ENCODE data around the gene CEP72. TPM values are rescaled to one million over a fixed set of nuclear protein-coding genes. Genes with fewer than 3 reads are reported as not detected.
"Not testable (repeated sequence)": the region's sequence is repeated elsewhere in the genome, so short reads cannot be mapped to it uniquely, and the experiment has no call there.

Gene CEP72
- polyA plus RNA-seq, 1 of the 3 experiments (the other 2 are of a cell fraction) = 4.4 TPM

DNA sequence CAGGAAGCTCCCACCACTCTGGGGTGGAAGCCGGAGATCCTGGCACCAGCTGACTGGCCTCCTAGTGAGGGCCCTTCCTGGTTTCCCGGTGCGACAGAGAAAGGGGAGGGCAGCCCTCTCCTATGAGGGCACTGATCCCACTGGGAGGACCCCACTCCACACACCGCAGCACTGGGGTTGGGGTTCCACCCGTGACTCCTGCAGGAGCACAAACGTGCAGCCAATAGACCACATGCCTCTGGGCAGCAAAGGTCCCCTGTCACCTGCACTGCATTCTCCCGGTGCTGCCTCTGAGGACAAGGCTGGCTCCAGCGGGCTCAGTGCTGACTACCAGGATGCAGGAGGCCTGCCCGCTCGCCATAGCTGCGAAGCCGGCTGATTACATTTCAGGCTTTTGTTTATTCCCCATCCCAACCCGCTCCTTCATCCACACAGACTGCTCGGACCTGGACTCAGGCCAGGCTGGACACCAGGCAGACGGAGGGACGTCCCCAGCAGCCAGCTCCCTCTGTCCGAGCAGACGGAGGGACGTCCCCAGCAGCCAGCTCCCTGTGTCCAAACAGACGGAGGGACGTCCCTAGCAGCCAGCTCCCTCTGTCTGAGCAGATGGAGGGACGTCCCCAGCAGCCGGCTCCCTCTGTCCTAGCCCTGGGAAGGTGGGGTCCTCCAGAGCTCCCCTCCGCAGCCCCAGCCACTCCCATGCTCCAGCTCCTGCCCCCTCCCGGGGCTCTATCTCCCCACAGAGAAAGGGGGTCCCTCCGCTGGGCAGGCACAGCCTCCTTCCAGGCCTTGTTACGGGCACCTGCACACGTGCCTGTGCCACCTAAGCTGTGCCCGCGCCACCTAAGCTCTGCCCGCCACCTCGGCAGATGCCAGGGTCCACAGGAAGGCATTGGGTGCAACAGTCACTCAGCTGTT lies 8.8 kb upstream of the CEP72 start (continued):
- TF ChIP-seq IRF3 (IDR thresholded peaks at IDR 0.05; ENCODE audit: low read depth, low read length) = no peak
- TF ChIP-seq RXRA (IDR thresholded peaks at IDR 0.05; ENCODE audit: borderline replicate concordance, low read depth) = no peak
- TF ChIP-seq PBX3 (IDR thresholded peaks at IDR 0.05) = no peak
- TF ChIP-seq RFX5 (IDR thresholded peaks at IDR 0.05; ENCODE audit: low read length) = no peak
- TF ChIP-seq, protein P1, sequence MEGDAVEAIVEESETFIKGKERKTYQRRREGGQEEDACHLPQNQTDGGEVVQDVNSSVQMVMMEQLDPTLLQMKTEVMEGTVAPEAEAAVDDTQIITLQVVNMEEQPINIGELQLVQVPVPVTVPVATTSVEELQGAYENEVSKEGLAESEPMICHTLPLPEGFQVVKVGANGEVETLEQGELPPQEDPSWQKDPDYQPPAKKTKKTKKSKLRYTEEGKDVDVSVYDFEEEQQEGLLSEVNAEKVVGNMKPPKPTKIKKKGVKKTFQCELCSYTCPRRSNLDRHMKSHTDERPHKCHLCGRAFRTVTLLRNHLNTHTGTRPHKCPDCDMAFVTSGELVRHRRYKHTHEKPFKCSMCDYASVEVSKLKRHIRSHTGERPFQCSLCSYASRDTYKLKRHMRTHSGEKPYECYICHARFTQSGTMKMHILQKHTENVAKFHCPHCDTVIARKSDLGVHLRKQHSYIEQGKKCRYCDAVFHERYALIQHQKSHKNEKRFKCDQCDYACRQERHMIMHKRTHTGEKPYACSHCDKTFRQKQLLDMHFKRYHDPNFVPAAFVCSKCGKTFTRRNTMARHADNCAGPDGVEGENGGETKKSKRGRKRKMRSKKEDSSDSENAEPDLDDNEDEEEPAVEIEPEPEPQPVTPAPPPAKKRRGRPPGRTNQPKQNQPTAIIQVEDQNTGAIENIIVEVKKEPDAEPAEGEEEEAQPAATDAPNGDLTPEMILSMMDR (IDR thresholded peaks at IDR 0.05) = no peak
- TF ChIP-seq TAF1 (IDR thresholded peaks at IDR 0.05; ENCODE audit: borderline replicate concordance, low read depth, low read length) = no peak

DNA sequence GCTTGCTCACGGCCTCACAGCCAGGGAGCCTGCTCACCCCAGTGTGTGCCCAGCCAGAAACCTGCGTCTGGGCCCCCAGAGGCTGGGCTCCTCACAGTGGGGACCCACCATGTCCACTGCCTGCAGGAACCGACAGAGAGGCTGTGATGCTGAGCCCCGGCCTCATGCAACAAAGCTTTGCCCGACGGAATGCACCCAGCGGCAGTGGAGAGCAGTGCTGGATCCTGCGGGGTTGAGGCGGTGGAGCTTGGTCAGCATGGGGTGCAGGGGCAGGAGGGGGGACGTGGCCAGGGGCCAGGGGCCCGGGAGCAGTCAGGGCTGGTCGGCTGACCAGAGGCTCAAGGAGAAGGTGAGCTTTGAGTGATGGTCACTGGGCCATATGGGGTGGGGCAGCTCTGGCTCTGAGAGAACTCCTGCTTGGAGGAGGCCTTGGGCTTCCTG lies 7.7 kb upstream of the CEP72 start:
- Histone ChIP-seq H4K20me1 (ENCODE audit: insufficient read depth) (no peaks in the 10 kb centered on the region), H3K27ac (ENCODE audit: low read depth in 2 of 2, low read length in 1 of 2) (no peak overlapping the region), H3K9ac (no peak overlapping the region), H3K9me3 (no peaks in the 10 kb centered on the region), H3K4me1 (ENCODE audit: control insufficient read depth in 1 of 2, insufficient read depth in 2 of 2, low read depth in 1 of 2, low read length in 1 of 2) (no peaks in the 10 kb centered on the region), H3K4me3 (ENCODE audit: low read depth in 2 of 2, low read length in 1 of 2) (no peak overlapping the region), H3F3A (replicated peaks; ENCODE audit: insufficient read depth) (no peaks in the 10 kb centered on the region), H3K79me2 (ENCODE audit: insufficient read depth) (no peaks in the 10 kb centered on the region), H3K27me3 (ENCODE audit: insufficient read depth) (peaks cover 4% of the 10 kb centered on the region; the same call in 1 of the 2 replicates), H3K9me2 (no peaks in the 10 kb centered on the region), H3K36me3 (replicated peaks in 1 of 2; ENCODE audit: control insufficient read depth in 1 of 2, insufficient read depth in 2 of 2, low read length in 1 of 2) (no peaks in the 10 kb centered on the region), H2AFZ (ENCODE audit: low read depth) (no peak overlapping the region), H3K4me2 (no peak overlapping the region)
- no peak for DNase-seq
- 20% methylated on average over 3 of the region's 12 CpGs for WGBS (ENCODE audit: low lambda C conversion rate)
- TF ChIP-seq EP300 (IDR thresholded peaks at IDR 0.05; ENCODE audit: borderline replicate concordance in 1 of 2, low read depth in 1 of 2, low read length in 1 of 2) (no peak), RCOR1 (IDR thresholded peaks at IDR 0.05; ENCODE audit: low read length) (no peak)
- ChIA-PET CTCF (no interaction called here), POLR2A (no interaction called here)

GRCh38 chr5:605090-605489 lies 7.0 kb upstream of the CEP72 start:
- 82% methylated on average over 6 of the region's 6 CpGs for WGBS (ENCODE audit: low lambda C conversion rate)
- H3K9me3 ChIP-seq; H3K36me3 ChIP-seq (replicated peaks in 1 of 2; ENCODE audit: control insufficient read depth in 1 of 2, insufficient read depth in 2 of 2, low read length in 1 of 2); CTCF ChIA-PET; H3F3A ChIP-seq (replicated peaks; ENCODE audit: insufficient read depth); H3K79me2 ChIP-seq (ENCODE audit: insufficient read depth); H3K4me3 ChIP-seq (ENCODE audit: low read depth in 2 of 2, low read length in 1 of 2); DNase-seq; H2AFZ ChIP-seq (ENCODE audit: low read depth); POLR2A ChIA-PET; H3K27ac ChIP-seq (ENCODE audit: low read depth in 2 of 2, low read length in 1 of 2); H3K9me2 ChIP-seq; H4K20me1 ChIP-seq (ENCODE audit: insufficient read depth); H3K4me1 ChIP-seq (ENCODE audit: control insufficient read depth in 1 of 2, insufficient read depth in 2 of 2, low read depth in 1 of 2, low read length in 1 of 2); H3K27me3 ChIP-seq (ENCODE audit: insufficient read depth); H3K9ac ChIP-seq; H3K4me2 ChIP-seq: not testable (repeated sequence)

All from SK-N-SH (cell line).